ENCODE results near the gene HPSE2. TPM values are rescaled to one million over a fixed set of nuclear protein-coding genes. Genes with fewer than 3 reads are reported as not detected.
"Not testable (repeated sequence)": the region's sequence is repeated elsewhere in the genome, so short reads cannot be mapped to it uniquely, and the experiment has no call there.

HPSE2 gene
- polyA plus RNA-seq, 1 experiment: not detected

DNA sequence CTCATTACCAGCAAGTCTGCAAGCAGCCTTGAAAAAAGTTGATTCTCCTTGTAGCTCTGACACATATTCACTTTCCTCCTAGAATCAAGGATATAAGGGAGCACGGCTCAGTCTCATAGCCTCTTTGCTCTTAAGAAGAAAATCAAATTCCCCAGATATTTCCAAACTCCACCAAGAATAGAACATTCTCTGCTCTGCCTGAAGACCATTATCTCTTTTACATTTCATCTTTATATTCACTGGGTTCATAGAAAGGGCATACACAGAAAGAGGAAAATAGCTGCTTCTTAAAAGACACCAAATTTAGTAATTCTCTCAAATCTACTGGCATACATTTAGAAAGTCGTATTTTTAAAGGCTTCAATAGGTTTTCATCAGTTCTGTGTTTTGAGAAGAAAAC lies 92.0 kb downstream of the HPSE2 start:
- no peak overlapping the region for H3K4me3 ChIP-seq (ENCODE audit: low read depth, low read length)
- CTCF ChIA-PET: no interaction called here
- DNase-seq (ENCODE audit: low read depth): no peak
- TF ChIP-seq, protein P1, sequence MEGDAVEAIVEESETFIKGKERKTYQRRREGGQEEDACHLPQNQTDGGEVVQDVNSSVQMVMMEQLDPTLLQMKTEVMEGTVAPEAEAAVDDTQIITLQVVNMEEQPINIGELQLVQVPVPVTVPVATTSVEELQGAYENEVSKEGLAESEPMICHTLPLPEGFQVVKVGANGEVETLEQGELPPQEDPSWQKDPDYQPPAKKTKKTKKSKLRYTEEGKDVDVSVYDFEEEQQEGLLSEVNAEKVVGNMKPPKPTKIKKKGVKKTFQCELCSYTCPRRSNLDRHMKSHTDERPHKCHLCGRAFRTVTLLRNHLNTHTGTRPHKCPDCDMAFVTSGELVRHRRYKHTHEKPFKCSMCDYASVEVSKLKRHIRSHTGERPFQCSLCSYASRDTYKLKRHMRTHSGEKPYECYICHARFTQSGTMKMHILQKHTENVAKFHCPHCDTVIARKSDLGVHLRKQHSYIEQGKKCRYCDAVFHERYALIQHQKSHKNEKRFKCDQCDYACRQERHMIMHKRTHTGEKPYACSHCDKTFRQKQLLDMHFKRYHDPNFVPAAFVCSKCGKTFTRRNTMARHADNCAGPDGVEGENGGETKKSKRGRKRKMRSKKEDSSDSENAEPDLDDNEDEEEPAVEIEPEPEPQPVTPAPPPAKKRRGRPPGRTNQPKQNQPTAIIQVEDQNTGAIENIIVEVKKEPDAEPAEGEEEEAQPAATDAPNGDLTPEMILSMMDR (IDR thresholded peaks at IDR 0.05; ENCODE audit: insufficient read depth, low read depth, low read length): no peak
- no peaks in the 10 kb centered on the region for H3K36me3 ChIP-seq (ENCODE audit: control insufficient read depth, insufficient read depth, low read length)
- no peaks in the 10 kb centered on the region for H3K27me3 ChIP-seq (ENCODE audit: control insufficient read depth, insufficient read depth, low read length)
- POLR2A ChIA-PET: no interaction called here

DNA sequence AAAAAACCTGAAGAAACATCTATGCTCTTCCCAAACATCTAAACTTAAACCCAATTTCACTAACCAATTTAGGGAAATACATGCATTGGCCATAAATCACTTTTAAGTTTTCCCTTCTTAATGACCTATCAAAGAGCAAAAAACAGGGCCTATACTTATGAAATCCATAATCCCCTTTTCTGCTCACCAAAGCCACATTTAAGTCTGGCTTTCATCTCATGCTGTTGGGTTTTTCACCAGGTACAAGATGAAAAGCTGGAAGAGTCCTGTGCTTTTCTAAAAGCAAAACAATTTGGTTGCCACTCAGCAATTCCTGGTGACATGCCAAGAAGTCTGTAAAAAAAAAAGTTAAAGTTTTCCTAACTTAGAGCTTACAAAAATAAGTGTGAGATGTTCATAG lies 92.6 kb downstream of the HPSE2 start:
- TF ChIP-seq, protein P1 (IDR thresholded peaks at IDR 0.05; ENCODE audit: insufficient read depth, low read depth, low read length): no peak
- POLR2A ChIA-PET: no interaction called here

DNA sequence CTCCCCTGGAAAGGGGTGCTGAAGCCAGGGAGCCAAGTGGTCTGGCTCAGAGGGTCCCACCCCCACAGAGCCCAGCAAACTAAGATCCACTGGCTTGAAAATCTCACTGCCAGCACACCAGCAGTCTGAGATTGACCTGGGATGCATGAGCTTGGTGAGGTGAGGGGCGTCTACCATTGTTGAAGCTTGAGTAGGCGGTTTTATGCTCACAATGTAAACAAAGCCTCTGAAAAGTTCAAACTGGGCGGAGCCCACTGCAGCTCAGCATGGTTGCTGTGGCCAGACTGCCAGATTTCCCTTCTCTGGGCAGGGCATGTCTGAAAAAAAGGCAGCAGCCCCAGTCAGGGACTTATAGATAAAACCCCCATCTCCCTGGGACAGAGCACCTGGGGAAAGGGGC lies 102.8 kb downstream of the HPSE2 start:
- POLR2A ChIA-PET; DNase-seq (ENCODE audit: low read depth); H3K36me3 ChIP-seq (ENCODE audit: control insufficient read depth, insufficient read depth, low read length); H3K27me3 ChIP-seq (ENCODE audit: control insufficient read depth, insufficient read depth, low read length); CTCF ChIA-PET; H3K4me3 ChIP-seq (ENCODE audit: low read depth, low read length): not testable (repeated sequence)

More for the DNA sequence above, 92.6 kb downstream of the HPSE2 start:
- H3K27me3 ChIP-seq (ENCODE audit: control insufficient read depth, insufficient read depth, low read length): no peaks in the 10 kb centered on the region
- no peak overlapping the region for H3K4me3 ChIP-seq (ENCODE audit: low read depth, low read length)
- CTCF ChIA-PET: no interaction called here
- DNase-seq (ENCODE audit: low read depth): no peak
- no peaks in the 10 kb centered on the region for H3K36me3 ChIP-seq (ENCODE audit: control insufficient read depth, insufficient read depth, low read length)

DNA sequence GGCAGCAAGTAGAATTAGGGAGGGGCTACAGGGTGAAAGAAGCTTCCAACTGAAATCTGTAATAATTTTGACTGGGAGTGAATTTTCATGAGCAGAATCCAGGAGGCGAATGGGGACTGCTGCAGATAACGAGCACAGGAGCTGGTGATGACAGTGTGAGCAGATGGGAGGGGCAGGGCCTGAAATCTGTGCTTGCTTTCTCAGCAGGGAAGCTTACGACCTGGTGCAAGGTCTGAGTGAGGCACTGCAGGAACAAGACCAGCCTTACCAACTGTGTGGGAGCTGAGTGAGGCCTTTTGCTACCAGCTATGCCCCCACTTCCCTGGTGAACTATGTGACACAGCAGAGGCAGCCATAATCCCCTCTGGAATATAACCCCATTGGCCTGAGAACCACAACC lies 109.8 kb downstream of the HPSE2 start:
- TF ChIP-seq, protein P1 (IDR thresholded peaks at IDR 0.05; ENCODE audit: insufficient read depth, low read depth, low read length): no peak
- ChIA-PET CTCF (interaction anchor here (0.6 kb wide), 1 partner anchor 9 kb away, joined by 3 read pairs; no protein-coding TSS in a partner anchor), POLR2A (no interaction called here)
- DNase-seq (ENCODE audit: low read depth): no peak
- Histone ChIP-seq H3K36me3 (ENCODE audit: control insufficient read depth, insufficient read depth, low read length) (no peaks in the 10 kb centered on the region), H3K27me3 (ENCODE audit: control insufficient read depth, insufficient read depth, low read length) (no peaks in the 10 kb centered on the region), H3K4me3 (ENCODE audit: low read depth, low read length) (no peak overlapping the region)

DNA sequence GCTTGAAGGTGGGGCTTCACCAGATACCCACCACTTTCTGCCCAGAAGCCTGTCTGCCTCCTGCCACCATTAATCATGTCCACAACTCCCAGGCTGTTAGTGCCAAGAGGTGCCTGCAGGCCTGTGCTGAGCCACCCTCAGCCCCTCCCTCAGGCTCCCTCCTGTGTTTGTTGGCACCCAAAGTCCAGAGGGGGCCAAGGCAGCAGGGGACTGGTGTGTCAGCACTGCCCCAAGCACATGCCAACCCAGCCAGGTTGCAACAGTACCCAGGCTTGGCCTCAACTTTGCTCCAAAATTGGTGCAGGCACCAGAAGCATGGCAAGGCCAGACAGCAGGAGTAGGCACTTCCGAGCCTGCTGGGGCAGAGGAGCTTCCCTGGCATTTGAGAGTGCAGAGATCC lies 111.3 kb downstream of the HPSE2 start:
- POLR2A ChIA-PET: no interaction called here
- H3K27me3 ChIP-seq (ENCODE audit: control insufficient read depth, insufficient read depth, low read length): no peaks in the 10 kb centered on the region
- CTCF ChIA-PET: no interaction called here
- TF ChIP-seq, protein P1 (IDR thresholded peaks at IDR 0.05; ENCODE audit: insufficient read depth, low read depth, low read length): no peak
- no peaks in the 10 kb centered on the region for H3K36me3 ChIP-seq (ENCODE audit: control insufficient read depth, insufficient read depth, low read length)
- DNase-seq (ENCODE audit: low read depth): no peak
- H3K4me3 ChIP-seq (ENCODE audit: low read depth, low read length): no peak overlapping the region

DNA sequence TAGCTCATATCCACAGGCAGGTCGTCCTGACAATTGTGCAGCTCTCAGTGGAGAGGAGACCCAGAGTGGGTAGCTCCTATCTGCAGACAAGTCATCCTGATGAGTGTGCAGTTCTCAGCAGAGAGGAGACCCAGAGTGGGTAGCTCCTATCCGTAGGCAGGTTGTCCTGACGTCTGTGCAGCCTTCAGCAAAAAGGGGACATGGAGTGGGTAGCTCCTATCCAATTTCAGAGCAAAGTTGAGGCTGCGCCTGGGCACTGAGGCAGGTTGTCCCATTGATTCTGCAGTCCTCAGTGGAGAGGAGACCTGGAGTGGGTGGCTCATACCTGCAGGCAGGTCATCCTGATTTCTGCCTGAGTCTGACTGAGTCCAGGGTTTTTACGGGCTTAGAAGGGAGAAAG lies 111.8 kb downstream of the HPSE2 start:
- ChIA-PET POLR2A (interaction anchor here (0.5 kb wide), 1 partner anchor 70 kb away, joined by 4 read pairs; no protein-coding TSS in a partner anchor), CTCF (interaction anchor here (1.0 kb wide), 1 partner anchor 10 kb away, joined by 3 read pairs; no protein-coding TSS in a partner anchor)
- Histone ChIP-seq H3K4me3 (ENCODE audit: low read depth, low read length) (no peak overlapping the region), H3K27me3 (ENCODE audit: control insufficient read depth, insufficient read depth, low read length) (no peaks in the 10 kb centered on the region), H3K36me3 (ENCODE audit: control insufficient read depth, insufficient read depth, low read length) (no peaks in the 10 kb centered on the region)
- TF ChIP-seq, protein P1 (IDR thresholded peaks at IDR 0.05; ENCODE audit: insufficient read depth, low read depth, low read length): no peak
- no peak for DNase-seq (ENCODE audit: low read depth)

Data from BJ (cell line).